Mesenteric fat pad (tissue), 1 donor: ENCODE data around the gene TANC1. TPM values are rescaled to one million over a fixed set of nuclear protein-coding genes. Genes with fewer than 3 reads are reported as not detected.
A peak's percentile ranks its signal among the peaks of the same experiment; 100 is the strongest.

Experiments
- DNase-seq: peaks from one replicate; pipeline ENCODE4 v3.0.0-alpha.2; 2020; ENCODE audit warnings: low spot score
- total RNA-seq: library from RNA; stranded (reverse); fragmentation: NEBNext Ultra II Directional; extraction: Animal tissue kit (Norgen Biotek cat#: 25700); gene quantifications from one replicate; pipeline ENCODE4 v1.2.1, GENCODE V29; 2021
- donor health status: DM: yes; HTN: yes; CAD: no.

TANC1 gene
- total RNA-seq, 1 donor from 2014 or later = 27.9 TPM

DNA sequence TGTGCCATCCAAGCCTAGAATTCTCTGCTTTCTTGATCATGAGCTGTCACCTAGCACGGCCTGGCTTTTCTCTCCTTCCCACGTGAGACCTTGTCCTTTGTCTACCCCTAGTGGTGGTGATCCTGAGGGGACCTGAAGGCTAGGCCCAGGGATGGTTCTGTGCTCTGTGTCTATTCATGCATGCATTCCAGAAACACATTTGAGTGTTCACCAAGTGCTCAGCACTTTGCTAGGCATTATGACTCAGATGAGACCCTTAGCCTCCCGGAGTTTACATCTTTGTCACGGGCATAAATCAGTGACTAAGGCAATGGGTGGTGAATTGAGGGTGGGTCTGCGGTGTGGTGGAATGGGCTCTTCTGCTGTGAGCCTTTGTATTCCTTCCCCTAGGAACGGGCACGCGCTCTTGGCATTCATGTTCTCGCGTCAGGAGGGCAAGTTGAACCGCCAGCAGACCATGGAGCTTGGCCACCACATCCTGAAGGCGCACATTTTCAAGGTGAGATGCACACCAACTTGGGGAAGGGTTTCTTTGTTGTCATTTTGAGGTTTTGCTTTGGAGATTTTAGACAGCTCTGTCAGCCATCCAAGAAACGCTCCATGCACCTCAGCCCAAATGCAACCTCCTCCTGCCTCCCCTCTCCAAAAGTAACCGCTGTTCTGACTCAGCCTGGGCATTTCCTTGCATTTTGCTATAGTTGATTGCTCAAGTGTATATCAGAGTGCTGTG is 217.1 kb downstream of the TANC1 start:
- DNase-seq = no peak

DNA sequence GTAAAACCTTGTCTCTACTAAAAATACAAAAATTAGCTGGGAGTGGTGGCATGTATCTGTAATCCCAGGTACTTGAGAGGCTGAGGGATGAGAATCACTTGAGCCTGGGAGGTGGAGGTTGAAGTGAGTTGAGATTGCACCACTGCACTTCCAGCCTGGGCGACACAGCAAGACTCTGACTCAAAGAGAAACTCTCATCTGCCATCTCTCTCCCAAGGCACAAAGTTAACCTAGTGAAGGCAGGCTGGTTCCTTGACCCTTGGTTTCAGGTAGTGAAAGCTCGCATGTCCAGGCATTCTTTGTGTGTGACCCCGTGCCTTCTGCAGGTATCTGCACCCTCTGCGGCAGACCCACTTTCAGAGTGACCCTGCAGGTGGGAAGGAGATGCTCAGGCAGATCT is 218.0 kb downstream of the TANC1 start:
- DNase-seq = no peak

DNA sequence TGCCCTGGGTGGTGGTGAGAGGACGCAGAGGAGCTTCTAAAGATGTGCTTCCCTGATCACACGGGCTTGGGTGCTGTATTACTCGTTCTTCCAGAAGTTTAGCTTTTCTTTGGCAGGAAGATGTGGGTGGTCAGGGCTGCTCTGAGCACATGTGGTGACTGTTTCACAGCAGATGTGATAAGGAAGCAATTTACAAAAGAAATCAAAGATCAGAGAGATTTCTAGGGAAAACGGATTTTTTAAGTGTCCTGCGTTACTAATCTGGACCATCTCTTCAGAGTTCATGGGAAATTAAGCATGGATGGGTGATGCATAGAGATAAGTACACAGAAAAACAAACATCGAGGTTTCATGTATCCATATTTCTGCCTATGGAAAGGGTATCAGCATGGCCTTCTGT is 218.7 kb downstream of the TANC1 start:
- no peak for DNase-seq

DNA sequence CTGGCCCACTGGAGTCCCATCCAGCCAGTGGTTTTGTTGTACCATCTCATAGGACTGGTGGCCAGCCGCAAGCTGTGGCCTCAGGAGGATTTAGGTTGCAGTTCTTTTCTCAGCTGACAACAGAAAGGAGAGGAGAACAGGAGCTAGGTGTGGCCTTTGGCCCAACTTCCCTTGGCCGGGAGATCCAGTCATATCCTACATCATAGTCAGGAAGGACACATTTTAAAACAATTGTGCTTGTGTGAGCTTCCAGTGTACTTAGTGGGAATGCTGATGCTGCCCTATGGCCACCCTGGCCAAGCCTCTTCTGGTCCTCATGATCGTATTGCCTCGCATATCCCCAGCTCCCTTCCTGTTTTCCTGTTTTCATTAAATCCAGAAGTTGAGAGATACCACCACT is 220.0 kb downstream of the TANC1 start:
- no peak for DNase-seq

DNA sequence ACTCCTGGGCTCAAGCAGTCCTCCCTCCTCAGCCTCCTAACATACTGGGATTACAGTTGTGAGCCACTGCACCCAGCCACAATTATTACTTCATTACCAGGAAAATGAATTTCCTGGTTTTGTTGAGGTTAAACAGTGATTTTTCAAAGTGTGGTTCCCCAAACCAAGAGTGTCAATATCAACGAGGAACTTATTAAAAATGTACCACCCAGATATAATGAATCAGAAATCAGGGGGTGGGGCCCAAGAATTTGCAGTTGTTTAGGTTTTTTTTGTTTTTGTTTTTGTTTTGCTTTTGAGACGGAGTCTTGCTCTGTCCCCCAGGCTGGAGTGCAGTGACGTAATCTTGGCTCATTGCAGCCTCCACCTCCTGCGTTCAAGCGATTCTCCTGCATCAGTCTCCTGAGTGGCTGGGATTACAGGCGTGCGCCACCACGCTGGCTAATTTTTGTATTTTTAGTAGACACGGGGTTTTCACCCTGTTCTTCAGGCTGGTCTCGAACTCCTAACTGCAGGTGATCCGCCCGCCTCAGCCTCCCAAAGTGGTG is 224.0 kb downstream of the TANC1 start:
- no peak for DNase-seq

DNA sequence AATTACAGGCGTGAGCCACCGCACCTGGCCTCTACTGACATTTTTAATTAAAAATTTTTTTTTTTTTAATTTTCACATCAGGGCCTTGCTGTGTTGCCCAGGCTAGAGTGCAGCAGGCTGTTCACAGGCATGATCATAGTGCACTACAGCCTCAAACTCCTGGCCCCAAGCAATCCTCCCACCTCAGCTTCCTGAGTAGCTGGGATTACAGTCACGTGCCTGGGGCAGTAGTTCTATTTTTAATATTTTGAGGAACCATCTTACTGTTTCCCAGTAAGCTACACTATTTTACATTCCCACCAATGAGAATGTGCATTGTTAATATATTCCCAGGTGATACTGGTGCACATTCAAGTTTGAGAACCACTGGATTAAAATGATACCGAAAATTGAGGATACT is 225.4 kb downstream of the TANC1 start:
- no peak for DNase-seq

DNA sequence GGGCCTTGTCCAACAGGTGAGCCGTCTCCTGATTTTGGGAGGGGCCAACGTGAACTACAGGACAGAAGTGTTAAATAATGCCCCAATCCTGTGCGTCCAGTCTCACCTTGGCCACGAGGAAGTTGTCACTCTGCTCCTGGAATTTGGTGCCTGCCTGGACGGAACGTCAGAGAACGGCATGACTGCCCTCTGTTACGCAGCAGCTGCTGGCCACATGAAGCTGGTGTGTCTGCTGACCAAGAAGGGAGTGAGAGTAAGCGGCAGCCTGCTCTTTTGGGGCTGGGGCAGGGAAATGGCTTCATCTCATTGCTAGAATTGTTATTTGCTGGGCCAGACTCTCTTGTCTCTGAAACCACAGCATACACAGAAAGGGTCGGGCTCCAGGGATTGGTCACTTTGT is 225.8 kb downstream of the TANC1 start:
- DNase-seq = no peak

DNA sequence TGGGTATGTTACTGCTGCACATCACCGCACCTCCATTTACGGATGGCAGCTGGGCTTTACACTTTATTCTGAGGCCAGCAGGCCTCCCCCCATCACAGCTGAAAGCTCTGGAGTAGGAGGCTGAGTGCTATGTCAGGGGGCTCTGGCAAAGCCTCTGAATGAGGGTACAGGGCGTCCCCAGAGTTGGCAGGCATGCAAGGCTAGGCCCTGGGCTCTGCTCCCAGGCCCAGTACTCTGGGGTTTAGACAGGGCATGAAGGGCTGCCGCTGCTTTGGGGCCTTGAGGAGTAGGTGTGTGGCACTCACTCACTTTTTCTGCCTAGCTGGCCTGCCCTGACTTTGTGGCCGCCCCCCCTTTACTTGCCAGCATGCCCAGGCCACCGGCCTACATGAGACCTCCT is 227.3 kb downstream of the TANC1 start:
- no peak for DNase-seq

DNA sequence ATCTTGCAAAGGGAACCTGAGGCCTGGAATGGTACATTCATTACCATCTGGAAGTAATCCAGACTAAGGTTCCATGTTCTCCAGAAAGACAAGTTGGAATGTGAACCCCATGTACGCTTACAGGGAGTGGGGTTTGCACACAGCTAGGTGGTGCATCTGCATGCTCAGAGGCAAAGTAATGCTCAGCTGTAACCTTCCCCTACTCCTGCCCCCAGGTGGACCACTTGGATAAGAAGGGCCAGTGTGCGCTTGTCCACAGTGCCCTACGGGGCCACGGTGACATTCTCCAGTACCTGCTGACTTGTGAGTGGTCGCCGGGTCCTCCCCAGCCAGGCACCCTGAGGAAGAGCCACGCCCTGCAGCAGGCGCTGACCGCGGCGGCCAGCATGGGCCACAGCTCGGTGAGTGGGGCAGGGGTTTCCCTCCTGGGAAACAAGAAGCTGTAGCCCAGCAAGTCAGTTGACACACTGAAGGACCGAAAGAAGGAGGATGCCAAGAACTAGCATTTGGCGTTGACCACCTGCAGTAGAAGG is 228.0 kb downstream of the TANC1 start:
- DNase-seq = no peak

DNA sequence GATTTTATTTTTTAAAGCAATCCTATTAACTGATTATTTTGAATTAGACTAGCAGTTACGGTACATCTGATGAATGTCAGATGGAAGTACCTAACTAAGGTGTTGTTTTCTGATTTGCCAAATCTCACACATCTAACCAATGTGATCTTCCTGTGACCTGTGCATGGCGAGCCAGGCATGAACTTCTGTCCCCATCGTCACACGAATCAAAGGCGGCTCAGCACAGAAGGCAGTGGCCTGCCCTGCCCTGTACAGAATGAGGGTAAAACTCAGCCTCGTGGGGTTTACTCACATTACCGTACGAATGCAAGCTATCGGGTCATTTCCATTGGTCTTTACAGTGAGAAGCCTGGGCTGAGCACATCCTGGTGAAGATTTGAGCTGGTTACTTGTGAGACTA is 230.8 kb downstream of the TANC1 start:
- no peak for DNase-seq

DNA sequence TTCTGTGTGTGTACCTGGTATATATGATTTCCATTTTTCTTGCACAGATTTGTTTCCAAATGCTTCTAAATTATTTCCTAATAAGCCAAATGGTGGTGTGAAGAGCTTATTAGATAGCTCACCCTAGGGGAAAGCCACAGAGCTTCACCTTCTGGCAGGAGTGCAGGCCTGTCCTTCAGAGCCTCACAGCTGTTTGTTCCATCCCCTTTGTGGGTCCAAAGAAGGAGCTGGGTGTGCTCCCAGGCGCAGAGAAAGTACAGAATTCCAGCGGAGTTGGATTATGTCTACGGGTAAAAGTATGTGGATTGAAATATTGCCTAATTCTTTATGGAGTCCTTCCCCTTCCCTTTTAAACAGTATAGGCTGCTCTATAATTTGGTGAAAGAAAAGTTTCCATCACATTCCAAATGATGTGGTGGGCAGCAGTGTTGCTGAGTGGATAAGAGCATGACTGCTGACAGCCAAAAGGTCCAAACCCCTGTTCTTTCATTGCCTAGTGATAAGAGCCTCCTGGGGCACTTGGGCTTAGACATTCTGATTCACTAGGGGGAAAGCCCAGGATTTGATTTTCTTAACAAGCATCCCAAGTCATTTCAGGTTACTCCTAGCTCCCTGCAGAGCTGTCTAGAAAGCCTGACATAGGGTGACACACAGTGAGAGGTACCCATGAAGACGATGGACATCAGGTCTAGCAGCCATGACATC is 231.5 kb downstream of the TANC1 start:
- DNase-seq = no peak

DNA sequence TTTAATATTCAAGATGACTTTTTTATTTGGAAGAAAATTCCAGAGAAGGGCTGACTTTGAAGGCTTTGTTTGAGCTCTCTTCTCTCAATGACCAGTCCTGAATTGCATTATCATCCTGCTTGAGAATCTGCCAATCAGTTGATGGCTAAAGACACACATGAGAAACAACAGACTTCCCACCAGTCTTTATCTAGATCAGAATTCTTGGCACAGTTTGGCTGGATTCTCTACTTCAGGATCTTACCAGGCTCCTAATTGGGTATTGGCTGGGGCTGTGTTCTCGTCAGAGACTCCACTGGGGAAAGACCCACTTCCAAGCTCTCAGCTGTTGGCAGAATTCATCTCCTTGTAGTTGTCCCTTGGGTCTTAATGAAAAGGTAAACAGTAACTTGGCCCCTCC is 232.1 kb downstream of the TANC1 start:
- DNase-seq = no peak

DNA sequence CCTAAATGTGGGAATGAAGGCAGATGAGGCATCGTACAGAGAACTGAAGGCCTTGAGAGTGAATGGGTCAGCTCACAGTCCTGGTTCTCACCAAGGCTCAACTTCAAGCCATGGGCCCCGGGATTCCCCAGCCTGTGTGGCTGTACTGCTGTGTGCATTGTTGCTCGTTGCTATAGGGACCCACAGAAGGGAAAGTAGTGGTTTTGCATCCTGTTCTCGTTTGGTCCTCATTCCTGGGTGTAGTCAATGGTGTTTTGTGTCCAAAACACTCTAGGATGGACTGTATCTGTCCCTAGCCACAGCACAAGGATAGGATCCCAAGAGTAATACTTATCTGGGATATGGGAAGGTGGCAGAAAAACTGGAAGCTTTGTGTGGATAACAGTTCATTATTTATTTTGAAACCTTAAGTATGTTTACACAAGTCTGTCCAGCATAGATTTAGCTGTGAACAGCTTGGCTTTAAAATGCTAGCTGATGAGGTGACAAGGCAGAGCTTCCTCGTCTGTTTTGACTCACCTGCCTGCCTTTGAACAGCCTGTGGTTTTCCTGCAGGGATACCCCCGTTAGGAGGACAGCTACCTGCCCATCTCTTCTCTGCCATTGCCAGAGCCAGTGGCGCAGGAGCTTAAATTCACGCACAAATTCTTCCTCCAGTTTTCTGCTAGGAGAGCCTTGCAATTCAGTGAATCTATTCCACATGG is 233.1 kb downstream of the TANC1 start:
- DNase-seq = no peak

DNA sequence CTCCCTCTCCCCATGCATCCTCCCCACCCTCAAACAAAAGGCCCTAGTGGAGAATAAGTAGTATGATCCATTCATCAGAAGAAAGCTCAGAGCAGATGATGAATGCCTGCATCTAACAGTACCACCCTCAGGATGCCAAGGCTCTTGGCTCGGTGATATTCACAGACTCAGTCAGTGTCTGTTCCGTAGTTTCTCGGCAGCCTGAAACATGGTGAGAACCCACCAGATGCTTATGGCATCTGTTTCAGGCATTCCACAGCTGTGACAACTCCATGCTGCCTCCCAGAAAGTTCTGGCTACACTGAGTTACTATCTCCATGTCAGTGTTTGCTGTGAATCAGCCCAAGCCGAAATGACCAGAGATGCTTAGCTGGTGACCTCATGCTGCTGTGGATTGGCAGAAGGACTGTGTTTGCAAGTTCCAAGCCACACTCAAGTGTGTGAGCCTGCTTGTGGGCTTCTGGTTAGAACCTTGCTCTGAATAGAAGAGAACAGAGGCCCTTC is 234.2 kb downstream of the TANC1 start:
- DNase-seq = no peak

DNA sequence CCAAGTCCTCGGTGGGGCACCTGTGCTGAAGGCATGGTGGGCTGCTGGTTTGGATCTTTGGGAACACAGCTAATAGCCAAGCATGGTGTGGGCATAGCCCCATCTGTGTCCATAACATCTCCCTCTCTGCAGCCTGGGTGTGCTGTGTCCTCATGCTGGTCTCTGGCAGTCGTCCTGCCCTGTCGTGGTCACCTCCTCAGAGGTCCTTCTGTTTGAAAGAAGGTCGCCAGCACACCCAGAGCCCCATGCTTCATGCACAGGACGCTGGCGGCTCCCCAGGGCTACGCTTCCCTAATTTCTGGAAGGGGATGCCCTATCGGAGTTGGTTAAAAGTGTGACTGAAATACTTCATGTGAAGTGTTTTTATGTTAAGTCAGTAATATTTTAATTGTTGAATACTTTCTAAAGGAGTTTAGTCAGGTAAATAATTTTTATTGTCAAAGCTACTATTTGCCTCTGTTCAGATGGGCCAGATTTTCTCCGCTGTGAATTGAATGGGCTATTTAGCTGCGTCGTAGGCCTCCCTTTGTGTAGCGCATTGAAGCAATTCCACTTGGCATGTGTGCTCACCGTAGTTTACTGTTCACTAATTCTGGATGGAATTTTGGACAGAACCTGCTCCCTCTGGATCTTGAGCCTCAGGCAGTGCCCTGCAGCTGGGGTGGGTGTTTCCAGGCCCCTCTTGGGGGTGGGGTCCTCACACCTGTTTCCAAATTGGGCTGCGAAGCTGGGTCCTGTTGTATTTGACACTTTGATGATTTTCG is 236.1 kb downstream of the TANC1 start:
- DNase-seq = no peak

DNA sequence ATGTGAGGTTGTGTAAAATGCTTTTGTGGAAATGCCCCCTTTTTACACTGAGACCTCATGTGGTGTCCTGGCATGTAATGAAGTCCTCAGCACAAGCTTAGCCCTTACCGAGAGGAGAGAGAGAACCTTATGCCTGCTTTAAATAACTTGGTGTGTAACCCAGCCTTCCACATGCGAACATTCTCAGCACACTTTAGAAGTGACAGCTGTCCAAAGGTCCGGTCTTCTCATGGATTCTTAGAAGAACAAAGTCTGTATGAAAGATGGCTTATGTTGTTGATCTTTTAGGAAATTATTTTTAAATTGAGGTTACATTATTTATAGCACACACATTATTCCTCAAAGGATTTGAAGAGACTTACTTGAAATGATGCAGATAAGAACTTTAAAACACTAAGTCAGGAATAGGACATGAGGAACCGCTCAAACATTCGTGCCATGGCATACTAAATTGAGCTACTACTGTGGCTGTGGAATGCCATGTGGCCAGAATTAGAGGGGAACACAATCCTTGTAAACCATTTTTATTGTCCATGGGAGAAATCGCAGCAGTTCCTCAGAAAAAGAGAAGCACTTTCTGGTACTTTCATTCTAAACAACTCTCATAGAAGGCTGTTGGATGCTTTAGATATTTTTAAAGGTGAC is 238.4 kb downstream of the TANC1 start:
- DNase-seq = peak; percentile 3

DNA sequence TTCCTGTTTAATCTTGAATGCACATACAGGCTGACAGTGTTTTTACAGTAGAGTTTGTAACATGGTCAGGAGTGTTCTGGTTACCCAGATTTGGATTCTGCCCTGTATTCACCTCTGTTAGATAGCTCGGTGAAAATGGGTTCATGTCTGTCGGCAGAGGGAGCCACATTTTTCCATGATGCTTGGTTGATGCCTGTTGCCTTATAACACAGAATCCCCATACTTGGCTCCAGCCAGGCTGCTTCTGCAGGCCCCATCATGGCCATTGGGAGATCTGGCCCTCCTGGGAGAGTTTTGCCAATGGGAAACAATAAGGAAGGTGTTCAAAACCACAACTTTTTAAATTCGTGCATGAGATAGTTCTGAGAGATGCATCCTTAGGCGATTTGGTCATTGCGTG is 240.0 kb downstream of the TANC1 start:
- peak; percentile 28 for DNase-seq

DNA sequence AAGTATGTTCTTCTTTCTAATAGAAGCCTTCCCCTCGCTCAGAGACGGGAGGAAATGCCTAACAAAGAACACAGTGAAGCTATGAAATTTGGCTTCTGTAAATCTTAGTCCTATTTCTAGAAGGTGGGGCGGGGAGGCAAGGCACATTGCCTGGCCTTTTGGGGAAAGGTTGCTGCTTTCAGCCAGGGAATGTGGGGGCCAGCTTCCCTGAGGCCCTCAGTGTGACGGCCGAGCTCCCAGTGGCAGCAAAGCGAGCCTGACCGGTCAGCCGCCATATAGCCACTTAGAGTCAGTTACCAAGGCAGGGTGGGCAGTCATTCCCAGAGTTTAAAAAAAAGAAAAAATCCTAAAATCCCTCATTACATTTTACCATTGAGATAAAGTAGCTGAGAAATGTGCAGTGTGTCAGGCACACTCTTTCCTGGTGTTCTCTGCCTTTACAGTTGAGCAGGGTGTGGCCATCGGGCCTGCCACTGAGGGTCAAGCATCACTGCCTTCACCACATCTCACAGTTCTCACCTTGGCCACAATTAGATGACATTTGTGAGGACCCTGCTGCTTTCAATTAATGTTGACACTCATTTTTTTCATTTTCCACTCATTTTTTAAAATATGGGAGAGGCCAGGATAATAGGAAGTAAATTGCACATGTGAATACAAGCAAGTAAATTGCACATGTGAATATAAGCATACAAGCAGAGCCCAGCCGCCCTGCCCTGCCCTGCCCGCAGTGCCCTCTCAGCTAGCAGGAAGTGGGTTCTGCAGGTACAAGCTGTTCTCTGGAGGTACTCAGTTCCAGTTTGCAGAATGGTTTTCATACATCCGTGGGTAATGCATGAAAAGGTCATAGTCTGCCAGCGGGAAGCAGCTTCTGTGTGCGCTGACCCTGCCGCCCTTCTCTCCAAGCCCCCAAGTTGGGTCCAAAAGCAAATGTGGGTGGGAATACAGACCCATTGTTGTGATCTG is 241.2 kb downstream of the TANC1 start:
- peak; percentile 71 for DNase-seq
